CD4-positive, alpha-beta T cell treated with Interleukin-17A for 4 hours (primary cell): ENCODE results near the gene IQCC.
A peak's percentile ranks its signal among the peaks of the same experiment; 100 is the strongest.

Experiments
- DNase-seq: peaks from one replicate; pipeline ENCODE4 v3.0.0-alpha.2; 2020; ENCODE audit warnings: mixed read lengths

The IQCC gene

DNA sequence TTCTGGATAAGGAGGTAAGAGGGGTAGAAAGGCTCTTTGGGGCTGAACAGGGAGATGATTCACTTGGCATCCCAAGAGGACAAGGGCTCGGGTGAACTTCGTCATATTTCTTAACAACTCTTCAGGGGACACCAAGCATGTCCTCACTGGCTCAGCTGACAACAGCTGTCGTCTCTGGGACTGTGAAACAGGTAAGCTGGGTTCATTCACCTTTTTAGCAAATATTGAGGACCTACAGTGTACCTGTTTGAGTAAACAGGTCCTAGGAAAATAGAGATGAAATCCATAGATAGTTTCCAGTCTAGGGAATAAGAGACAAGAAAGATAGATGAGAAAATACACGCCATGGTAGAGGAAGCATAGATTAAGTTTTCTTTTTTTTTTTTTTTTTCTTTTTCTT is 18.8 kb downstream of the IQCC start:
- DNase-seq: no peak

DNA sequence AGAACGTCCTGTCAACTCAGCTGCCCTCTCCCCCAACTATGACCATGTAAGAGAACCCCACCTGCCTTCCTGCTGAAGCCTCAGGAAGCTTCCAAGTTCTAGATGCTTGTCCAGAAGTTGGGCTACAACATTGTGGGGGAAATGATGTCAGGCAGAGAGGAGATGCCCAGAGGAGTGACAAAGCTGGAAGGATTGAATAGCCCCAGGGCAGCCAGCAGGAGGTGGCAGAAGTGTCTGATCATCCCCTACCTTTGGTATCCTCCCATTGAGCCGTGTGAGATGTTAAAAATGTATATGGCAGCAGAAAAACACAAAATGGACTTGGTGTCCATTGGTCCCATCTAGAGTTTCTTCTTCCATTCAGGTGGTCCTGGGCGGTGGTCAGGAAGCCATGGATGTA is 23.3 kb downstream of the IQCC start:
- no peak for DNase-seq

DNA sequence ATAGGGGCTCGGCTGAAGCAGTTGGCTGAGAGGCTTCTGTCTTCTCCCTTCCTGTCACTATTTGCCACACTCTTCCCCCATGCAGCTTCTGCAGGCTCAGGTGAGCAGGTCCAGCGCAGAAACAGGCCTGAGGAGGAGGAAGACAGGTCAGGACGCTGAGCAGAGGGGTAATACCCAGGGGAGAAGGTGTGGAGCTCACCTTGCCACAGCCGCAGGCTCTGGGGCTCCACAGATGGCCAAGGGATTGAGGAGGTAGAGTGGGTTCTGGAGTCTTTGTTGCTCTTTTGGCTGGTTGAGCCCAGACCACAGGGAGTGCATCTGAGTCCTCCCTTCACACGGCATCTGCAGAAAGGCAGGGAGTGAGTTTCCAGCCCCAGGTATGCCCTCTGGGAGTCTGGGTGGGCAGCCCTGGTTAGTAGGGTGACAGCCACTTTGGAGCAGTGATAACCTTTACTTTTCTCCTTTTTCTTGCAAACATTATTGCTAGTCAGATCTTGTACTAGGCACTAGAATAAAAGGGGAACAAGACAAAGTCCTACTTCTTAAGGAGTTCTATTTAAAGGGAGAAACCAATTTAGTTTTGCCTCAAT is 26.5 kb downstream of the IQCC start:
- no peak for DNase-seq

DNA sequence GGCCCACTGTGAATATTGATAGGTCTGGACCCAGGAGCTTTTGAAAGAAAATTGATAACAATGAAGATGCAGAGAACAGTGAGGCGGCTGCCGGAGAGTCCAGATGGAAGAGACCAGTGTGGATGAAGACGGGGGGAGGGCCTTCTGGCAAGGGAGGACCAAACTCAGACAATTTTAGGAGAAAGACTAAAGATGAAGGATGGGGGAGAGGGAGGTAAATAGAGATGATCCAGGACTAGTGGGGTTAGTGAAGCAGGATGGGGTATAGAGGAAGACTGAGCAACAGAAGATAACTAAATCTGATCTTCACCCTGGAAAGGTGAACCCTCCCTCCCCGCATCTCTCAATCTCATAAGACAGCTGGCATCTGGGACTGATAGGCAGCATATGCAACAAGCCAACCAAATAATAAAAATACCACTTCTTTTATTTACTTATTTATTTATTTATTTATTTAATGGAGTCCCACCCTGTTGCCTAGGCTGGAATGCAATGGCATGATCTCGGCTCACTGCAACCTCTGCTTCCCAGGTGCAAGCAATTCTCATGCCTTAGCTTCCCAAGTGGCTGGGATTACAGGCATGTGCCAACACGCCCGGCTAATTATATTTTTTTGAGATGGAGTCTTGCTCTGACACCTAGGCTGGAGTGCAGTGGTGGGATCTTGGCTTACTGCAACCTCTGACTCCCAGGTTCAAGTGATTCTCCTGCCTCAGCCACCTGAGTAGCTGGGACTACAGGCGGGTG is 27.3 kb downstream of the IQCC start:
- DNase-seq: no peak

DNA sequence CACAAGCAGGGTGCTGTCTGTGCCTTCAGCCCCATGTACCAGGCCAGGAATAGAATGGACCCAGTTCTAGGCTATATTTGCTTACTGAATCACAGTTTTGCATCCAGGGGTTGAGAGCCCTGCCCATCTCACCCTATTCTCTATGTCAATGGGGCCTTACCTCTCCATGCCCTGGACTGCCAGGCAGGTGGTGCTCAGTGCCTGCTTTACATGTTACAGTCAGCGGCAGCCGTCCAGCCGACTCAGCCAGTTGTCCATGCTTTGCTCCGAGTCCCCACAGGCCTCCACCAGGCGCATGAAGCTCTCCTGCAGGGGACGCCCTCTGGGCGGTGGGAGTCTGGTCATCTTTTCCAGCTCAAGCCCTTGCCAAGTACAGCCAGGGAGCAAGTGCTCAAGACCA is 29.3 kb downstream of the IQCC start:
- no peak for DNase-seq

DNA sequence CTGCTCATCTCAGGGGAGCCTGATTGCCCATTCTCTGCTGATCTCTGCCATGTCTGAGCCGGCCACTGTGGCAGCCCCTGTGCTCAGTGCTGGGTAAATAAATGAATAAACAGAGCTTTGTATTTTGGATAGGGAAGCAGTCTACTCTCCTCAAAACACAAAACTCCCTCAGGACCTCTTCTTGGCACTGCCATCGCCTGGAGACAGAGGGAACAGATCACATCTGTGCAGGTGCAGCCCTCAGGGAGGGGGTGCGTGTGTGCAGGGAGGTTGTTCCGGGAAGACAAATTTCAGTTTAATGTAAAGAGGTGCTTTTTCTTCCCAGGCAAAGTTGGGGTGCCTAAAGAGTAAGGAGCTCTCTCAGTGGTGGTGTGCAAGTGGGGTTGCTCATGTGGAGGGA is 33.9 kb downstream of the IQCC start:
- DNase-seq: no peak

DNA sequence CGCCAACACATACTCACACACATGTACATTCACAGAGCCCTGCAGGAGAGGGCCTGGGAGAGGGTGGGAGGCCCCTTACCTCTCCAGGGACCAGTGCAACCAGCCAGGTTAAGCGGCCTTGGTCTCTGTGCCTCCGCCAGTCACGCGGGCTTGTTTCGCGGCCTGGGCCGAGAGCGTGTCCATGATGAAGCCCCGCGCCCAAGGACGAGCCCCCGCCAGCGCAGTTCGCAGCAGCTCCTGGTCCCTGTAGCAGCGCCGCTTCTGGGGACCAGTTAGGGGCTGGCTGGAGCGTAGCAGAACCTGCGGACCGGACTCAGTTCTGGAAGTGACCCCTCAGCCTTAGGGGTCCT is 34.3 kb downstream of the IQCC start:
- no peak for DNase-seq

DNA sequence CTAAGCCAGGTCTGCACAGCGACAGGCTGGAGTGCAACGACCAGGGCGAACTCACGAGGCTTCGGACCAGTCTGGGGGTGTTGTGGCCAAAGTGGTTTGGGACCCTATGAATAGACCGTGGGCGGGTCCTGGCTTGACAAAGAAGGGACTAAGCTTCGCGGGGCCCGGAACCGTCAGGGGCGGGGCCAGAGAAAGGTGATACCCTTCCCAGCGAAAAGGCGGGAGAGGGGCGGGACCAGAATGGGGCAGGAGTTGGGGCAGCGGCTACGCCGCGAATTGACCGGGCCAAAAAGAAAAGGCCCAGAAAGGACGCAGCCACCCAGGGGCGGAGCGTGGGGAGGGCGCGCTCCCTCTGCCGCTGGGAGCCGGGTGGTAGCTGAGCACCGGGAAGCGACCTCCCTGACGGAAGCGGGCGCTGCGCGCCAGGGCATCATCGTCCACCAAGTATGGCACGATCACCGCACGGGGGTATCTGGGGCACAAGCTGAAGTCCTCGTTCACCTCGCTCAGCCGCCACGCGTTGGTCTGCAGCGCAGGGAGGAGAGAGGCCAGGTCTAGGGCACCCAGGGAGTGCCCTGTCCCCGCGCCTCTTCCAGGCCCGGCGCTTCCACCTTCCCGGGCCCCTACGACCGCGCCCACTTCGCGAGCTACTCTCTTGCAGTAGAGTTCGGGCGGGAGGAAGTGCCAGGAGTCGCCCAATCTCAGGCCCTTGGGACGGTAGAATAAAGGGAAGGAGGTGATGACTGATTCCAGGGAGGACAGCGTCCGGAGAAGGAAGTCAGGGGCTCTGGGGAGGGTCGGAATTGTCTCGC is 34.9 kb downstream of the IQCC start:
- peak; percentile 81 for DNase-seq

DNA sequence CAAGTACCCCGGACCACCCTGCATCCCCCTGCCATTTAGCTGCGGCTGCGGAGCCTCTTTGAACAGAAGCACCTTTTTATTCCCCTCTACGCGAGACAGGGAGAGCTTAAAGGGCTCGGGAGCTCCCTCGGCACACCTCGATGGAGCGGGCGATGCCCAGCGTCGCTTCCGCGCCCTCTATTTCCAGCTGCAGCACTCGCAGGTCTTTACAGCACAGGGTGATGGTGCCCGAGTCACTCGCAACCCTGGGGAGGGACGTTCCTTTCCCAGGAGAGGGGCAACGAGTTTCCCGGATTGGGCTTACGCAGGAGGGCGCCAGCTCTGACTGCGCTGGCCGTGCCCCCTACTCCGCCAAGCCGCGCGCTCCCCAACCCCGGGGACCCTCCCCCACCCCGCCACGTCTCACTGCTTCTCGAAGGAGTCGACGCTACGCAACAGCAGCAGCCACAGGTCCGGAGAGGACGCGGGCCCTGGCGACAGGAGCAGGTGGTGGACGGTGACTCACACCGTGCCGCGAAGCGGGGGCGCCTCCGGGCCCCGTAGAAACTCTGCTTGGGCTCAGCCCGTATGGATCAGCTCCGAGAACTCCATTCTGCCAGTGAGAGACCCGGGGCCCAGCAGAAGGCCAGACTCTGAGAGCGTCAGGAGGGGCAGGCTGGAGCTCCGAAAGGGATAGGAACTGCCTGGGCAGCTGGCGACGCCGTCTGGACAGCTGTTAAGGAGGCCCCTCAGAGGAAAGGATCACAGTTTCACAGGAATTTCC is 35.7 kb downstream of the IQCC start:
- DNase-seq: peak; percentile 64

DNA sequence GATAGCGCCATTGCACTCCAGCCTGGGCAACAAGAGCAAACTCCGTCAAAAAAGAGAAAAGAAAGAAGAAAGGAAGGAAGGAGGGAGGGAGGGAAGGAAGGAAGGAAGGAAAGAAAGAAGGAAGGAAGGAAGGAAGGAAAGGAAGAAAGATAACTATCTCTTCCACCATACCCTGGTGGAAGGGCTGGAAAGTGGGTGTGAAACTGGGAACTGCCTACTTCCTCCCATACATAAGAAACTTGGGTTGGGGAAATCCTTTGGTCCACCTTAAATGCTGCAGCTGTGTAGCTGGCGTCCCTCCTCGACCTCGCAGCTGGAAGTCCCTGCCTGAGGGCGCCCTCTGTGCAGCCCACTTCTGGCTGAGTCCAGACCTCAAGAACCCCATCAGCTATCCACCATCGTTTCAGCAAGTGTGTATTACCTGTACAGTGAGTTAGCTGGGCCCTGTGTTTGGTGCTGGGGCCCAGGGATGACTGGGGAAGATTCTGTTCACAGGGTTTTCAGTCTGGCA is 36.9 kb downstream of the IQCC start:
- no peak for DNase-seq

DNA sequence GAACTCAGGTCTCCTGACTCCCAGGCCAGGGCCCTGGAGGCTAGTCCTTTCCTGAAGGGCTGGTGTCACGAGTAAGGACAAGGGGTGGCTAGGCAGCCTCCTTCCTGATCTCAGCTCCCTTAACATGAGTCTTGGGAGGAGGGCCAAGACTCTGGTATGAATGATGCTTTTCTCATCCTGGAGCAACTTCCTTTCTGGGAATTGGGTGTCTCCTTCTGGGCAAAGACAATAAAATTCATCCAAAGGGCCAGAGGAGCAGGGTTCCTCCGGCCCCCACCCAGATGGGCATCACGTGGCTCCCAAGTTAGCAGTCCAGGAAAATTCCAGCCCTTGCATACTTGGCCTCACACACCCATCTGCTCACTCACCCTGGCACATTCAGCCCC is 41.4 kb downstream of the IQCC start, which contains the start of gene FAM167B:
TSS of gene FAM167B (plus strand) at position 335 of the 386 bp plus-strand sequence. CDS start 200 bp downstream, outside the sequence.
- no peak for DNase-seq

DNA sequence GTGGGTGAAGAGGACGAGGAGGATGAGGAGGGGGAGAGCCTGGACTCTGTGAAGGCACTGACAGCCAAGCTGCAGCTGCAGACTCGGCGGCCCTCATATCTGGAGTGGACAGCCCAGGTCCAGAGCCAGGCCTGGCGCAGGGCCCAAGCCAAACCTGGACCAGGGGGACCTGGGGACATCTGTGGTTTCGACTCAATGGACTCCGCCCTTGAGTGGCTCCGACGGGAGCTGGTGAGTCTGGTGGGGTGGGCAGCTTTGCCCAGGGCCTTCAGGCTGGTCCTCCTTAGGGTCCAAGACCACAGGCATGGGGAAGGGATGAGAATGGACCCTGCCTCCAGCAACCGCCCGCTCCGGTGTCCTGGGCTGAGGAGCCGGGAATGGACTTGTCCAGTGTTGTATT is 42.0 kb downstream of the IQCC start:
- no peak for DNase-seq

DNA sequence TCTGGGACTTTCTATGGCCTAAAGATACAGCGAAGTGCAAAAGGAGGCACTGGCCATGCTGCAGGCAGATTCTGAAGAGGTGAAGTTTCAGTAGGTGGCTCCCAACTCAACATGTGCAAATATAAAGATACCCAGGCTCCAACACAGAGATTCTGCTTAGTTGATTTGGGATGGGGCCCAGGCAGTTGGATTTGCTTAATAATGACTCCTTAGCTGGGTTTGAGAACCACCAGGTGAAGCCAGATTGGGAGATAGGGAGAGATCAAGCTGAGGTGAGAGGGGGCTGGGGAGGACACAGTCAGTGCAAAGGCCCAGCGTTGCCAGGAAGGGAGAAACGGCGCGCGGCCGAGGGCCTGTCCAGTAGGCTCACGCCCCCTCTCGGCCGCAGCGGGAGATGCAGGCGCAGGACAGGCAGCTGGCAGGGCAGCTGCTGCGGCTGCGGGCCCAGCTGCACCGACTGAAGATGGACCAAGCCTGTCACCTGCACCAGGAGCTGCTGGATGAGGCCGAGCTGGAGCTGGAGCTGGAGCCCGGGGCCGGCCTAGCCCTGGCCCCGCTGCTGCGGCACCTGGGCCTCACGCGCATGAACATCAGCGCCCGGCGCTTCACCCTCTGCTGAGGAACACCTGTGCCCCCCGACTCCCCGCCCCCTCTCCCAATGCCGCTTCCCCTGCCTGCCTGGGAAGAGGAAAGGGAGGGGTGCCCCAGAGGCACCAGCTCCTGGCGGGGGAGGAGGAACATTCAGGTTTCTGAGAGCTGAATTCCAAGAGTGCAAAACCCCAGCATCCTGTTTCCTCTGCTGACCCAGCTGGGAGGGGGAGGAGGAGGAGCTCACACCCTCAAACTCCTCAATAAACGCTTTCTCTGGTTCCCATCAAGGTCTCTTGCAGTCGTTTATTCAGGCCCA is 42.8 kb downstream of the IQCC start:
- peak; percentile 83 for DNase-seq

DNA sequence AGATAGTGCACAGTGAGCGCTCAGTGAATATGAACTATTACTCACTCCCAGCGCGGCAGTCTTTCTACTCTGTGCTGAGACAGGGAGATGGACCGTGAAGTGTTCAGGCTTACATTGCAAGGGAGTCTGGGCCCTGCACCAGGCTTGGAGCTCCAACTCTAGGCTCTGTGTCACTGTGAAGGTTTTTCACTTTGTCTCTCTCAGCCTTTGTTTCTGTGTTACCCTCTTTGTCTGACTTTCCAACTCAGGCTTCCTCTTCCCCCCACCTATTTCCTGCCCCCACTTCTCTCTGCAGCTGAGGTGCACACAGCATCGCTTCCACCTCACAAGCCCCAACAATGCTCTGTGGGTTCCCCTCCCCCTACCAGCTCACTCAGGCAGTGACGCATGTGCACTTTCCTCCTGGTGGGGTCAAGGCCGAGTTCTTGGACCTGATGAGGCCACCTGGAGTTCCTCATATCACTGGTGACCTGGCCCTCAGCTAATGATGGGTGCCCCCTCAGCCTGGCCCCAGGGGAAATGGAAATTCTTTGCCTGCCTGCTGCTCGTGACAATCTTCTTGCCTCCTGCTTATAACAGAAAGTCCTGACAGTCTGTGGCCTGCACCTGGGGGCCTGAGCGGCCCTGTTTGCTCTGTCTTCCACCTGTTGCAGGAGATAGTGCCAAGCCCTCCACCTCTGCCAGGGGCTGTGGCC is 44.5 kb downstream of the IQCC start:
- DNase-seq: peak; percentile 89

DNA sequence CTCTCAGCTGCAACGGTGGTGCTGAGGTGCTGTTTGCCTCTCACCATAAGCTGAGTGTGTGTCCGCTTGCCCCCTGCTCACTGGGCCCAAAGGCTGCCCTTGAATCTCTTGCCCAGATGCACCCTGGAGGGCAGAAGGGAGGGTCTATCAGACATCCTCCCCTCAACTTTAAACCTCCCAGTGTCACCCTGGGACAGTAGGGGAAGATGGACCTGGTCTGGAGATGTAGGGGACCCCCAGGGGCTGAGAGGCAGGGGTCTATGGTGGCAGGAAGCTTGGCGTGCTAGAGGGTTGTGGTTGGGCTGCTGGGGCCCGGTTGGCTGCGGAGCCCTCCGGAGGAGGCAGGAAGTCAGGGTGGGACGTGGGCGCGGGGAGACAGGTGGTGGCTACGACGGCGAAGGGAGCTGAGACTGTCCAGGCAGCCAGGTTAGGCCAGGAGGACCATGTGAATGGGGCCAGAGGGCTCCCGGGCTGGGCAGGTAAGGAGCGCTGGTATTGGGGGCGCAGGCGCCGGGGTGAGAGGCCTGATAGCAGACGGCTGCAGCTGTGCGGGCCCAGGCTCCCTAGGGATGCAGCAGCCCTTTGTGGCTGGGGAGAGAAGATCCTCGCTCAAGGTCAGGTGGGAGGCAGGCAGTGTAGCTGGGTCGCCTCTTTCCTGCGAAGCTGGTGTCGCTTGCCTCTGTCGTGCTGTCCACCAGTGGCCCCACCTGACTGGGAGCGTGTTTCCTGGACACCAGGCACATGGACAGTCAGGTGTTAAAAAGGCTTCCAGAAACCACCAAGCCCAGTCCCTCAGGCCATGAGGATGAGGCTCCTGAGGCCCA is 45.6 kb downstream of the IQCC start, which contains the start of gene LCK:
TSS of gene LCK (plus strand) at position 373 of the 824 bp plus-strand sequence. CDS start 23,065 bp downstream, outside the sequence.
- DNase-seq: peak; percentile 82

DNA sequence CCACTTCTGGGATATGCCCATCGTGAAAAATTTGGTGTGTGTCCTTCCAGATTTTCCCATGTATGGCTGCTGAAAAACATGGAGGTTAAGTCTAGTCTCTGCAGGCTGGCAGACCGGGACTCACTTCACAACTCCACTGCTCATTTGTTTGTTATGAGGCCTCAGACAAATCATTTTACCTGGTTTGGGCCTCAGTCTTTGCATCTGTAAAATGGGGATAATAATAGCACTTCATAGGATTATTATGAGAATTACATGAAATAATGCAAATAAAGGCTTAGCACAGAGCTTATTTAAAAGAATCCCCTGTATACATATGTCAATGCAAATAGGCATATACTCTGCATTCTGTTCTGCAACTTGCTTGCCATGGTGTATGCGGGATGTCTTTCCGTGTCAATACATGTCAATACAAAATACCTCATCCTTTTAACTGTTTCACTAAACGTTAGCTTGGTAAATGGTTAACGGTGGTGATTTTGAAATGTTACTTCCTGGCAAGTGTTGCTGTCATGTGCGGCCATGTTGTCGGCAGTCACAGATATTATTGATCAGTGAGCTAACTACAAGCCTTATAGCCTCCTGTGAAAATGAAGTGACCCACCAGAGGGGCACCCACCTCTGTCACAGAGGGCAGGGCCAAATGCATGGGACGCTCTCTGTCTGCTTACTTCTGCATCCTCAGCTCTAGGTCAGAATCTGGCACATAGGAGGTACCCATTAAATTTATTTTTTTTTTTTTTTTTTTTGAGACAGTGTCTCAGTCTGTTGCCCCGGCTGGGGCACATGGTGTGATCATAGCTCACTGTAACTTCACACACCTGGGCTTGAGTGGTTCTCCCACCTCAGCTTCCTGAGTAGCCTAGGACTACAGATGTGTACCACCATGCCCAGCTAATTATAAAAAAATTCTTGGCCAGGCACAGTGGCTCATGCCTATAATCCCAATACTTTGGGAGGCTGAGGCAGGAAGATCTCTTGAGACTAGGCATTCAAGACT is 49.9 kb downstream of the IQCC start:
- DNase-seq: peak; percentile 37

DNA sequence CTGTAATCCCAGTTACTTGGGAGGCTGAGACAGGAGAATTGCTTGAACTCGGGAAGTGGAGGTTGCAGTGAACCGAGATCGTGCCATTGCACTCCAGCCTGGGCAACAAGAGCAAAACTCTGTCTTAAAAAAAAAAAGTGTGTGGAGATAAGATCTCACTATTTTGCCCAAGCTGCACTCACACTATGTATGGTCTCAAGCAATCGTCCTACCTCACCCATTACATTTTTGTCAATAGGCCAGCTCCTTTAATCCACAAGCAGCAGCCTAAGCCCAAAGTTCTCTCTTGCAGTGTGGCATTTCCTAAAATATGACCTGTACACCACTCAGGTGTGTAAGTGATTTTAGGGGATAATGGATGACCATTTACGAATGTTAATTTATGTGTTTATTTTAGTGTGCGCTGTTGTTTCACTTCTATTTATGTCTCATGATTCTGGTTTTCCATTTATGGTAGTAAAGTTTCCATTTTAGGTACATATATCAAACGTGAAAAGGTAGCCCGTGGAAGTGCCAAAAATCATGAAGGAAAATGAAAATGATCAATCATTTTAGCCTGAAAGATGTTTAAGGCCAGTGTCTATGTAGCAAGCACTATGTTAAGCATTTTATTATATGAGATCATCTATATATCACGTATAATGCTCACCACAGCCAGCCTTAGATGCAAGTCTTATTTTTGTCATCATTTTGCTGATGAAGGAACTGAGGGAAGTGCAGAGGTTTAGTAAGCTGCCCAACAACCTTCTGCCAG is 51.2 kb downstream of the IQCC start:
- no peak for DNase-seq

DNA sequence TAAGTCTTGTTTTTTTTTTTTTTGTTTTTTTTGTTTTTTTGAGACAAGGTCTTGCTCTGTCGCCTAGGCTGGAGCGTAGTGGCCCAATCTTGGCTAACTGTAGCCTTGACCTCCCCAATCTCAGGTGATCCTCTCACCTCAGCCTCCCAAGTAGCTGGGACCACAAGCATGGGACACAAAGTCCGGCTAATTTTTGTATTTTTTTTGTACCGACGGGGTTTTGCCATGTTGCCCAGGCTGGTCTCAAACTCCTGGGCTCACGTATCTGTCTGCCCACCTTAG is 51.7 kb downstream of the IQCC start:
- DNase-seq: no peak
